MG63 (cell line): ENCODE data around the gene RASA3. TPM values are rescaled to one million over a fixed set of nuclear protein-coding genes. Genes with fewer than 3 reads are reported as not detected.

Experiments
- DNase-seq: peaks from one replicate; pipeline ENCODE4 v3.0.0-alpha.2; 2020
- H3K27me3 ChIP-seq: fragments of 250-450 bp; sonication (Bioruptor Pico); 2 replicates; pipeline ENCODE4 v1.5.1; 2020; ENCODE audit warnings: mild to moderate bottlenecking, moderate library complexity
- H3K36me3 ChIP-seq: fragments of 250-450 bp; sonication (Bioruptor Pico); 2 replicates; pipeline ENCODE4 v1.5.1; 2020; ENCODE audit warnings: mild to moderate bottlenecking, moderate library complexity
- H3K4me3 ChIP-seq: fragments of 250-450 bp; sonication (Bioruptor Pico); 2 replicates; pipeline ENCODE4 v1.5.1; 2020; ENCODE audit warnings: mild to moderate bottlenecking, moderate library complexity
- H3K9me3 ChIP-seq: fragments of 250-450 bp; sonication (Bioruptor Pico); 2 replicates; pipeline ENCODE4 v1.5.1; 2020; ENCODE audit warnings: mild to moderate bottlenecking, moderate library complexity
- total RNA-seq: library from RNA; depleted of rRNA; stranded (reverse); fragments of >200 nt; shearing (Covaris generic); gene quantifications from 2 replicates; pipeline ENCODE4 v1.2.3, GENCODE V29; 2014; ENCODE audit warnings: low replicate concordance

RASA3 gene
- total RNA-seq, 1 experiment from 2014 or later = 21.7 TPM

- Histone ChIP-seq H3K27me3 (no peaks in the 10 kb centered on the region), H3K4me3 (no peak overlapping the region), H3K36me3 (peaks cover 12% of the 10 kb centered on the region), H3K9me3 (no peaks in the 10 kb centered on the region)
- DNase-seq = no peak
Measured at GRCh38 chr13:114055766-114056165, 76.7 kb downstream of the RASA3 start.

- Histone ChIP-seq H3K27me3 (no peaks in the 10 kb centered on the region), H3K9me3 (no peaks in the 10 kb centered on the region), H3K36me3 (peaks cover 15% of the 10 kb centered on the region), H3K4me3 (no peak overlapping the region)
- no peak for DNase-seq
Measured at GRCh38 chr13:114054830-114055439, 77.5 kb downstream of the RASA3 start.

- Histone ChIP-seq H3K4me3 (no peak overlapping the region), H3K27me3 (no peaks in the 10 kb centered on the region), H3K36me3 (peaks cover 15% of the 10 kb centered on the region), H3K9me3 (no peaks in the 10 kb centered on the region)
- DNase-seq = no peak
Measured at GRCh38 chr13:114054264-114054663, 78.2 kb downstream of the RASA3 start.

GRCh38 chr13:114053026-114053425, 79.4 kb downstream of the RASA3 start:
- H3K36me3 ChIP-seq = peaks cover 15% of the 10 kb centered on the region
- H3K27me3 ChIP-seq = no peaks in the 10 kb centered on the region
- DNase-seq = no peak
- no peaks in the 10 kb centered on the region for H3K9me3 ChIP-seq
- no peak overlapping the region for H3K4me3 ChIP-seq

DNA sequence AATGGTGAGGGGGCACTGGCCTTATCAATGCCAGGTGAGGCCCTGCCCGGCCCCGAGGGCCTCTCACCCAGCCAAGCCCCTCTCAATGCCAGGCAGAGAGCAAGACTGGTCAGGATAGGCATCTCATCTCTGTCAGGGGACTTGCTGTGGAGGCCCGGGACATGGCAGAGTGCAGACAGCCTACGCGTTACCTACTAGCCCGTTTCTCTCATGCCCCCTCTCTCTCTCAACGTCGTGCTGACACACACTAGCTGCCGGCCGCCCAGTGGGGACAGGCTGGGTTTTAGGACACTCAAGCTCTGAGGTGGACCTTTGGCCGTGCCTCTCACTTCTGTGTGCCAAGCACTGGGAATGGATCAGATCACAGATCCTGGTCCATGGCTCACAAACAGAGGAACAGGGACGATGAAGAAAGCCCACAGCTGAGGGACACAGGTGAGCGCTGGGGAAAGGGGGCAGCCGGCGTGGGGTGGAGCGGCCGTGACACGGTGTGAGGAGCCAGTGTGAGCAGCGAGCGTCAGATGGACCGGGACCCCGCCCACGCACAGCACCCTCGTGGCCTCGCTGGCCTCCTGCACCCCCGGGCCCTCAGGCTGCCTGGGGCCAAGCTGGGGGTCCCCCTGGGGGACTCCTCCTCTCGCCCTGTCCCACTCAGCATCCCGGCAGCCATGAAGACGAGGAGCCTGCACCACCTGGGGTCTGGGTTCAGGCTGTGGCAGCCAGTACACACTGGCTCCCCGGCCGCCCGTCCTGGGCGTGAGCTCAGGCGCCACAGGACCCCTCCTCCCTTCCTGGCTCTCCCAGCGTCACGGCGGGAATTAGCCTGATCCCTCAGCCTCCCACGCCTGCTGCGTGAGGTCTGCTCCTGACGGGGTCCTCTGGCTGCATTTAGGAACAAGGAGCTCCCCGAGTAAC, 81.6 kb downstream of the RASA3 start:
- DNase-seq = no peak
- no peaks in the 10 kb centered on the region for H3K9me3 ChIP-seq
- H3K36me3 ChIP-seq = peaks cover 15% of the 10 kb centered on the region

DNA sequence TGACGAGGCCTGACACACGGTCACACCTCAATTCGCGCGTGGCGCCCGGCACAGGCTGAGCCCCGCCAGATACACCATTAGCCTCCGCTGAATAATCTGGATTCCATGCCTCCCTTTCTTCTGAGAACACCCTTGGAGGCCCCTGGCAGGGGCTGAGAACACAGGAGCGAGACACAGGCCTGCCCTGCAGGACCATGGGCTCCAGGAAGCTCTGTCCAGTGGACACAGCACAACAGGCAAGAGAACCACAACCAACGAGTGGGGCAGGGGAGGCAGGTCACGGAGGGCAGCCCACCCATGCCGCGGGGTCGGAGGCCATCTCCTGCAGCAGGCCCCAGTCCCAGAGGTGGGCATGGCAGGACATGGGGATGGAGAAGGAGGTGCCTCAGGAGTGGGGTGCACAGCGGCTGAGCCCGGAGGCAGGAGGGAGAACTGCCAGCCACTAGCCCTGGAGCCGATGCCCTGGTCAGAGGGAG, 82.8 kb downstream of the RASA3 start:
- Histone ChIP-seq H3K9me3 (no peaks in the 10 kb centered on the region), H3K36me3 (peaks cover 8% of the 10 kb centered on the region), H3K27me3 (no peaks in the 10 kb centered on the region), H3K4me3 (no peak overlapping the region)
- DNase-seq = no peak

More for the DNA sequence above, 81.6 kb downstream of the RASA3 start:
- Histone ChIP-seq H3K27me3 (no peaks in the 10 kb centered on the region), H3K4me3 (no peak overlapping the region)

GRCh38 chr13:114049026-114049425, 83.4 kb downstream of the RASA3 start:
- DNase-seq = no peak
- H3K27me3 ChIP-seq = no peaks in the 10 kb centered on the region
- H3K4me3 ChIP-seq = no peak overlapping the region
- peaks cover 5% of the 10 kb centered on the region; the same call in 1 of the 2 replicates for H3K36me3 ChIP-seq
- no peaks in the 10 kb centered on the region for H3K9me3 ChIP-seq

GRCh38 chr13:114048443-114048842, 84.0 kb downstream of the RASA3 start:
- no peak overlapping the region for H3K4me3 ChIP-seq
- no peaks in the 10 kb centered on the region for H3K27me3 ChIP-seq
- peaks cover 5% of the 10 kb centered on the region; the same call in 1 of the 2 replicates for H3K36me3 ChIP-seq
- no peak for DNase-seq
- no peaks in the 10 kb centered on the region for H3K9me3 ChIP-seq

GRCh38 chr13:114047358-114047881, 85.0 kb downstream of the RASA3 start:
- Histone ChIP-seq H3K27me3 (no peaks in the 10 kb centered on the region), H3K9me3 (no peaks in the 10 kb centered on the region), H3K36me3 (peaks cover 14% of the 10 kb centered on the region), H3K4me3 (no peak overlapping the region)
- DNase-seq = no peak

- Histone ChIP-seq H3K9me3 (no peaks in the 10 kb centered on the region), H3K4me3 (no peak overlapping the region), H3K36me3 (peaks cover 19% of the 10 kb centered on the region), H3K27me3 (no peaks in the 10 kb centered on the region)
- DNase-seq = no peak
Measured at GRCh38 chr13:114046431-114046975, 85.9 kb downstream of the RASA3 start.

DNA sequence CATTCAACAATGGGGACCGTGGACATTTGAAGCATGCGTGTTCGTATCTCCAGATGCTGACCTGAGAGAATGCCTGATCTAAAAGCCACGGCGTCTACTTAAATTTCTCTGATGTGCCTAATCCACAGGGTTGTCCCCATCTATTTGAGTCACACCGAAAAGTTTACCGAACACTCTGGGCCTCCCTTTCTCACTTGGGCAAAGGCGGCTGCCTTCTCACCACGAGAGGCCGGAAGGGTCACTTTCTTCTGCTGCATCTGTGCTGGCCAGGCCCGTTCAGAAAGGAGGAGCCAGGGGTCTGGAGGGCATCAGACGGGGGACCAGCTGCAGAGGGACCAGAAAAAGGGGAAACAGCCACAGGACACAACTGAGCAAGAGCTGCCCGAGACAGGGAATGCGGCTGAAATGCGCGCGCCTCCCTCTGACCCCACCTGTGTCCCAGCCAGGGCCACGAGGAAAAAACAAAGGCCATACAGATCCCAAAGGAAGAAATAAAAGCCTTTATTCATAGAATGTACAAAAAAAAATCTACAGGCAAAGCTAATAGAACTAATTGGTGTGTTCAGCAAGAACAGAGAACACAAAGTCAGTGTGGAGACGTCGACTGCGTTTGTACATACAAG, 87.2 kb downstream of the RASA3 start:
- DNase-seq = no peak
- H3K9me3 ChIP-seq = no peaks in the 10 kb centered on the region
- no peaks in the 10 kb centered on the region for H3K27me3 ChIP-seq
- no peak overlapping the region for H3K4me3 ChIP-seq
- H3K36me3 ChIP-seq = peaks cover 19% of the 10 kb centered on the region

DNA sequence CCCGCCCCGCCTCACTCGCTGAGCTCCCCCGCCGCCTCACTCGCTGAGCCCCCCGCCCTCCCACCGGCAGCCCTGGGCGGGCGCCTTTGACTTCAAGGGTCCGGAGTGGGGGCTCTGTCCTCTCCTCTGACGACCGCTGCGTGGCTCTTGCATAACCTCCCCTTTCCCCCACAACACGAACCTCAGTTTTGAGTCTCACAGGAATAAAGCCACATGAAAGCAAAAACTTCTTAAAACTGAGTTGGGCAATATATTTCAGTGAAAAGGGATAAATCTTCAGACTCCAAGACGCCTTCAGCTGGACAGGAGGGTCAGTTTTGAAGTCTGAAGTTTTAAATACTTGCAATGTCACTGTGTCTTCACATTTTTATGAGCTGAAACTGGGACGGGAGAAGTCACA, 87.9 kb downstream of the RASA3 start:
- Histone ChIP-seq H3K36me3 (peaks cover 19% of the 10 kb centered on the region), H3K4me3 (no peak overlapping the region)
- DNase-seq = no peak

GRCh38 chr13:114043421-114044053, 88.9 kb downstream of the RASA3 start:
- Histone ChIP-seq H3K4me3 (peak overlapping the region; percentile 12; the same call in 1 of the 2 replicates), H3K36me3 (peaks cover 19% of the 10 kb centered on the region), H3K27me3 (no peaks in the 10 kb centered on the region), H3K9me3 (no peaks in the 10 kb centered on the region)
- DNase-seq = peak; percentile 94

More for the DNA sequence above, 87.9 kb downstream of the RASA3 start:
- no peaks in the 10 kb centered on the region for H3K27me3 ChIP-seq
- H3K9me3 ChIP-seq = no peaks in the 10 kb centered on the region

DNA sequence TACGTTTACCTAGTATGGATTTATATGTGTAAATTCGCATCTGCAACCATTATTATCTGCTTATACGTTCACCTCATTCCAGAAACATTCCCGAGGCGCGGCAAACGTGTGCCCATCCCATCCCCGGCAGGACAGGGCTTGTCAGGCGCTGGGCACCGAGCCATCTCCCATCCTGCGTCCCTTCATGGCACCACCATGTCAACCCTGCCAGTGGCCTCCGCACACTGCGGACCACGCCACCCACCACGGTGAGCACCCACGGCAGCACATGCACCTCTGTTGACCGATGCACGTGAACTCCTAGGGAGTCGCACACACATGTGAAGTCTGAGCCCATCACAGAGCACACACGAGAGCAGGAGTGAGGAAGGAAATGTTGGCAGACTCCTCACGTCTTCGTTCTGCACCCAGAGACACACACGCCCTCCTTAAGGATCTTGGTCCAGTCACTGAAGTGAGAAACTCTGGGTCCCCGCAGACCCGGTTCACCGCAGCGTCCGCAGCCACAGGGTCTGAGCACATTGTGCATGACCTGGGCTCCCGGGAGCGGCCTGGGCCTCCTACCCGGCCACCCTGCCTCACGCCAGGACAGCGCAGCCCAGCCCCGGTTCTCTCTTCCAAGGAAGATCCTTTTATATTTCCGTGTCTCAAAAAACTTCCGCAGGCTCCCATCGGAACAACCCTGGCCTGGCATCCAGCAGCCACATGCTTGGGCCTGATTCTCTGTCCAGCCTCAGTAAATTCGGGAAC, 90.2 kb downstream of the RASA3 start:
- H3K36me3 ChIP-seq = peaks cover 19% of the 10 kb centered on the region
- no peak for DNase-seq
- no peaks in the 10 kb centered on the region for H3K27me3 ChIP-seq
- H3K4me3 ChIP-seq = no peak overlapping the region
- no peaks in the 10 kb centered on the region for H3K9me3 ChIP-seq

DNA sequence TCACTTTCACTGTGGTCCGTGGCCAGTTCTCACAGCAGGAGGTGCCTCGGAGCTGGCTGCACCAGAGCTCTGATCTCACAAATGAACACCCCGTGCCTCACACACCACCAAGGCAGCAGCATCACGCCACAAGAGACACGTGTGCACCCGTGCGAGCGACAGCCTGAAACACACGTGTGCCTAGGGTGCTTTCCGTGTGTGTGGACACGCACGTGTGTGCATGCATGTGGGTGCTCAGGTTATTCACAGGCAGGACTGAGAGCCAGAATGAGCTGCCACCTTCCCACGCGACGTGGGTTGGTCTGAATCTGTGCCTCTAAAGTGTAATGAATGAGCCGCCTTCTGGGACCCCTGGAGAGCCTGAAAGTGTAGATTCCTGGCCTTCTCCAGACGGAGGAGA, 90.9 kb downstream of the RASA3 start:
- Histone ChIP-seq H3K9me3 (no peaks in the 10 kb centered on the region), H3K4me3 (no peak overlapping the region), H3K27me3 (no peaks in the 10 kb centered on the region), H3K36me3 (peaks cover 19% of the 10 kb centered on the region)
- DNase-seq = no peak
